Measurements from ENCODE around the gene EPB41L1.

The EPB41L1 gene

DNA sequence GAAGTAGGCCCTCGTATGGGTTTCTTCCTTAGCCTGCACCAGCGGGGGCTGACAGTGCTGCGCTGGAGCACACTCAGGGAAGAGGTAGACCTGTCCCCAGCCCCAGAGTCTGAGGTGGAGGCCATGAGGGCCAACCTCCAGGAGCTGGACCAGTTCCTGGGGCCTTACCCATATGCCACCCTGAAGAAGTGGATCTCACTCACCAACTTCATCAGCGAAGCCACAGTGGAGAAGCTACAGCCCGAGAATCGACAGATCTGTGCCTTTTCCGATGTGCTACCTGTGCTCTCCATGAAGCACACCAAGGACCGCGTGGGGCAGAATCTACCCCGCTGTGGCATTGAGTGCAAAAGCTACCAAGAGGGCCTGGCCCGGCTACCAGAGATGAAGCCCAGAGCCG is 85.5 kb downstream of the EPB41L1 start:
- H2BK15ac ChIP-seq (replicated peaks; ENCODE audit: low read depth) = no peak overlapping the region
- peaks cover 11% of the 10 kb centered on the region for H3K36me3 ChIP-seq (ENCODE audit: control insufficient read depth, insufficient read depth, low read length)
- H2AK5ac ChIP-seq (ENCODE audit: low read length) = no peak overlapping the region
- no peaks in the 10 kb centered on the region for H3K27me3 ChIP-seq (ENCODE audit: insufficient read depth, low read length, poor library complexity)
- H2BK5ac ChIP-seq (ENCODE audit: low read length) = no peak overlapping the region
- no peak overlapping the region for H3K18ac ChIP-seq (ENCODE audit: low read length)
- no peak overlapping the region for H3K9ac ChIP-seq (ENCODE audit: low read length)
- no peak overlapping the region for H2BK120ac ChIP-seq (ENCODE audit: low read depth, low read length)
- peaks cover 3% of the 10 kb centered on the region for H3K4me1 ChIP-seq (ENCODE audit: control insufficient read depth, low read depth, low read length)
- DNase-seq = no peak
- peaks cover 14% of the 10 kb centered on the region for H3K79me1 ChIP-seq (ENCODE audit: low read length)
- WGBS (ENCODE audit: extremely low coverage, insufficient coverage, low lambda C conversion rate) = no CpG with 5 or more reads among the region's 12 CpGs
- no peak overlapping the region for H3K4me2 ChIP-seq (ENCODE audit: low read length)
- H3K4me3 ChIP-seq (ENCODE audit: low read length) = no peak overlapping the region
- no peak overlapping the region for H3K23ac ChIP-seq (ENCODE audit: low read length)
- no peak overlapping the region for H3K27ac ChIP-seq (ENCODE audit: low read depth, low read length)
- no peak overlapping the region for H3K4ac ChIP-seq (ENCODE audit: low read depth, low read length)
- peaks cover 32% of the 10 kb centered on the region for H3K79me2 ChIP-seq (ENCODE audit: control insufficient read depth, insufficient read depth, low read length)
- no peak overlapping the region for H4K8ac ChIP-seq (ENCODE audit: low read depth, low read length)
- no peak overlapping the region for H3K56ac ChIP-seq (ENCODE audit: low read length)
- no peak overlapping the region for H4K5ac ChIP-seq (ENCODE audit: low read length)

DNA sequence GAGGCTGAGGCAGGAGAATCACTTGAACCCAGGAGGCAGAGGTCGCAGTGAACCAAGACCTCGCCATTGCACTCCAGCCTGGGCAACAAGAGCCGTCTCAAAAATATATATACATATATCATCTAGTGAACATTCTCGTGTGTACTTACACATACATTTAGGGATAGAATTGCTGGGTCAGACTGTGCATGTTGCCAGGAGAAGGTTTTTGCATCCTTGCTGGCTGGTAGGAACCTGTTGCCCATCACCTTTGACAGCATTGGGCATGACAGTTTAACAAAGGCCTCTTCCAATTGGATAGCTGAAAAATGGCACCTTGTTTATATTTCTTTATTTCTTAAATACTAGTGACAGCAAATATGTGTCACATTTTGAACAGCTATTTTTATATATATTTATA is 87.1 kb downstream of the EPB41L1 start:
- no peak for DNase-seq
- H3K36me3 ChIP-seq (ENCODE audit: control insufficient read depth, insufficient read depth, low read length) = peaks cover 15% of the 10 kb centered on the region
- H2BK5ac ChIP-seq (ENCODE audit: low read length) = no peak overlapping the region
- no peak overlapping the region for H2BK15ac ChIP-seq (replicated peaks; ENCODE audit: low read depth)
- H3K4me1 ChIP-seq (ENCODE audit: control insufficient read depth, low read depth, low read length) = peaks cover 3% of the 10 kb centered on the region
- H3K79me2 ChIP-seq (ENCODE audit: control insufficient read depth, insufficient read depth, low read length) = peaks cover 31% of the 10 kb centered on the region
- H4K8ac ChIP-seq (ENCODE audit: low read depth, low read length) = no peak overlapping the region
- no peak overlapping the region for H3K4ac ChIP-seq (ENCODE audit: low read depth, low read length)
- H3K4me3 ChIP-seq (ENCODE audit: low read length) = no peak overlapping the region
- H3K18ac ChIP-seq (ENCODE audit: low read length) = no peak overlapping the region
- H3K27me3 ChIP-seq (ENCODE audit: insufficient read depth, low read length, poor library complexity) = no peaks in the 10 kb centered on the region
- no peak overlapping the region for H2AK5ac ChIP-seq (ENCODE audit: low read length)
- WGBS (ENCODE audit: extremely low coverage, insufficient coverage, low lambda C conversion rate) = no CpG with 5 or more reads among the region's 4 CpGs
- H3K23ac ChIP-seq (ENCODE audit: low read length) = no peak overlapping the region
- H4K5ac ChIP-seq (ENCODE audit: low read length) = no peak overlapping the region
- H3K56ac ChIP-seq (ENCODE audit: low read length) = no peak overlapping the region
- H3K27ac ChIP-seq (ENCODE audit: low read depth, low read length) = no peak overlapping the region
- H3K4me2 ChIP-seq (ENCODE audit: low read length) = no peak overlapping the region
- H2BK120ac ChIP-seq (ENCODE audit: low read depth, low read length) = no peak overlapping the region
- H3K79me1 ChIP-seq (ENCODE audit: low read length) = peaks cover 14% of the 10 kb centered on the region
- no peak overlapping the region for H3K9ac ChIP-seq (ENCODE audit: low read length)

DNA sequence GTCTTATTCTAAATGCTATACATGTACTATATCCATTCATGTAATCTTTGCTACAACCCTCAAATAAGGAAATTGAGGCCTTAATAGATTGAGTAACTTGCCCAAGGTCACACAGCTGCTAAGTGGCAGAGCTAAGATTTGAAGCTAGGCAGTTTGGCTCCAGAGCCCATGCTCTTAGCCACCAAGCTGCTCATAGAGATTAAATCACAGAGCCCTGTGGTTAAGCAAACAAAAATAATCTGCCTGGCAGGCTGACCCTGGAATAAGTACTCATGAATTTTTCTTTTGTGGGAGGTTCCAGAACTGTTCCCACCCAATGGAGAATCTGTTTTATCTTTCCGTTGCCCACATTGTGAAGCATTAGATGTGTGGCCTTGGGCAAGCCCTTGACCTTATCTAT is 89.2 kb downstream of the EPB41L1 start:
- no CpG with 5 or more reads among the region's 1 CpG for WGBS (ENCODE audit: extremely low coverage, insufficient coverage, low lambda C conversion rate)
- H3K36me3 ChIP-seq (ENCODE audit: control insufficient read depth, insufficient read depth, low read length) = peaks cover 18% of the 10 kb centered on the region
- H3K79me1 ChIP-seq (ENCODE audit: low read length) = peaks cover 9% of the 10 kb centered on the region
- H3K4me1 ChIP-seq (ENCODE audit: control insufficient read depth, low read depth, low read length) = no peaks in the 10 kb centered on the region
- H3K79me2 ChIP-seq (ENCODE audit: control insufficient read depth, insufficient read depth, low read length) = peaks cover 15% of the 10 kb centered on the region
- H3K23ac ChIP-seq (ENCODE audit: low read length) = no peak overlapping the region
- H3K27me3 ChIP-seq (ENCODE audit: insufficient read depth, low read length, poor library complexity) = no peaks in the 10 kb centered on the region
- H2BK15ac ChIP-seq (replicated peaks; ENCODE audit: low read depth) = no peak overlapping the region
- H4K5ac ChIP-seq (ENCODE audit: low read length) = no peak overlapping the region
- H3K4me3 ChIP-seq (ENCODE audit: low read length) = no peak overlapping the region
- no peak overlapping the region for H3K4ac ChIP-seq (ENCODE audit: low read depth, low read length)
- no peak overlapping the region for H4K8ac ChIP-seq (ENCODE audit: low read depth, low read length)
- no peak overlapping the region for H3K27ac ChIP-seq (ENCODE audit: low read depth, low read length)
- no peak overlapping the region for H2BK5ac ChIP-seq (ENCODE audit: low read length)
- H3K18ac ChIP-seq (ENCODE audit: low read length) = no peak overlapping the region
- H3K4me2 ChIP-seq (ENCODE audit: low read length) = no peak overlapping the region
- no peak overlapping the region for H2BK120ac ChIP-seq (ENCODE audit: low read depth, low read length)
- H3K56ac ChIP-seq (ENCODE audit: low read length) = no peak overlapping the region
- H3K9ac ChIP-seq (ENCODE audit: low read length) = no peak overlapping the region
- H2AK5ac ChIP-seq (ENCODE audit: low read length) = no peak overlapping the region
- DNase-seq = no peak

- H2BK120ac ChIP-seq (ENCODE audit: low read depth, low read length) = no peak overlapping the region
- H3K27me3 ChIP-seq (ENCODE audit: insufficient read depth, low read length, poor library complexity) = no peaks in the 10 kb centered on the region
- H2AK5ac ChIP-seq (ENCODE audit: low read length) = no peak overlapping the region
- peaks cover 13% of the 10 kb centered on the region for H3K36me3 ChIP-seq (ENCODE audit: control insufficient read depth, insufficient read depth, low read length)
- no CpG with 5 or more reads among the region's 4 CpGs for whole genome bisulfite sequencing (ENCODE audit: extremely low coverage, insufficient coverage, low lambda C conversion rate)
- no peak overlapping the region for H3K27ac ChIP-seq (ENCODE audit: low read depth, low read length)
- no peak overlapping the region for H3K9ac ChIP-seq (ENCODE audit: low read length)
- H3K18ac ChIP-seq (ENCODE audit: low read length) = no peak overlapping the region
- DNase-seq = no peak
- H4K8ac ChIP-seq (ENCODE audit: low read depth, low read length) = no peak overlapping the region
- H3K4me2 ChIP-seq (ENCODE audit: low read length) = no peak overlapping the region
- no peaks in the 10 kb centered on the region for H3K4me1 ChIP-seq (ENCODE audit: control insufficient read depth, low read depth, low read length)
- H2BK5ac ChIP-seq (ENCODE audit: low read length) = no peak overlapping the region
- no peak overlapping the region for H3K56ac ChIP-seq (ENCODE audit: low read length)
- no peak overlapping the region for H2BK15ac ChIP-seq (replicated peaks; ENCODE audit: low read depth)
- H3K79me2 ChIP-seq (ENCODE audit: control insufficient read depth, insufficient read depth, low read length) = no peaks in the 10 kb centered on the region
- no peak overlapping the region for H3K4me3 ChIP-seq (ENCODE audit: low read length)
- peaks cover 2% of the 10 kb centered on the region for H3K79me1 ChIP-seq (ENCODE audit: low read length)
- H3K4ac ChIP-seq (ENCODE audit: low read depth, low read length) = no peak overlapping the region
- H3K23ac ChIP-seq (ENCODE audit: low read length) = no peak overlapping the region
- H4K5ac ChIP-seq (ENCODE audit: low read length) = no peak overlapping the region
Measured at GRCh38 chr20:36246401-36246800, 91.9 kb downstream of the EPB41L1 start.

- WGBS (ENCODE audit: extremely low coverage, insufficient coverage, low lambda C conversion rate) = no CpG with 5 or more reads among the region's 4 CpGs
- no peak for DNase-seq
Measured at GRCh38 chr20:36248836-36249235, 94.3 kb downstream of the EPB41L1 start.

GRCh38 chr20:36249450-36249849 is 94.9 kb downstream of the EPB41L1 start:
- Histone ChIP-seq H3K4ac (ENCODE audit: low read depth, low read length) (no peak overlapping the region), H3K23ac (ENCODE audit: low read length) (no peak overlapping the region), H3K27me3 (ENCODE audit: insufficient read depth, low read length, poor library complexity) (no peaks in the 10 kb centered on the region), H4K5ac (ENCODE audit: low read length) (no peak overlapping the region), H3K4me2 (ENCODE audit: low read length) (no peak overlapping the region), H3K36me3 (ENCODE audit: control insufficient read depth, insufficient read depth, low read length) (peaks cover 9% of the 10 kb centered on the region), H2AK5ac (ENCODE audit: low read length) (no peak overlapping the region), H3K27ac (ENCODE audit: low read depth, low read length) (no peak overlapping the region), H3K79me2 (ENCODE audit: control insufficient read depth, insufficient read depth, low read length) (no peaks in the 10 kb centered on the region), H3K9ac (ENCODE audit: low read length) (no peak overlapping the region), H3K79me1 (ENCODE audit: low read length) (peaks cover 5% of the 10 kb centered on the region), H3K18ac (ENCODE audit: low read length) (no peak overlapping the region), H2BK5ac (ENCODE audit: low read length) (no peak overlapping the region), H3K56ac (ENCODE audit: low read length) (no peak overlapping the region), H3K4me3 (ENCODE audit: low read length) (no peak overlapping the region), H2BK120ac (ENCODE audit: low read depth, low read length) (no peak overlapping the region), H2BK15ac (replicated peaks; ENCODE audit: low read depth) (no peak overlapping the region), H3K4me1 (ENCODE audit: control insufficient read depth, low read depth, low read length) (no peaks in the 10 kb centered on the region), H4K8ac (ENCODE audit: low read depth, low read length) (no peak overlapping the region)
- DNase-seq = peak; percentile 10
- no CpG with 5 or more reads among the region's 3 CpGs for WGBS (ENCODE audit: extremely low coverage, insufficient coverage, low lambda C conversion rate)

More at GRCh38 chr20:36248836-36249235, 94.3 kb downstream of the EPB41L1 start:
- no peak overlapping the region for H2BK15ac ChIP-seq (replicated peaks; ENCODE audit: low read depth)
- no peak overlapping the region for H3K27ac ChIP-seq (ENCODE audit: low read depth, low read length)
- peaks cover 11% of the 10 kb centered on the region for H3K36me3 ChIP-seq (ENCODE audit: control insufficient read depth, insufficient read depth, low read length)
- H2BK5ac ChIP-seq (ENCODE audit: low read length) = no peak overlapping the region
- H3K56ac ChIP-seq (ENCODE audit: low read length) = no peak overlapping the region
- no peak overlapping the region for H3K18ac ChIP-seq (ENCODE audit: low read length)
- H2BK120ac ChIP-seq (ENCODE audit: low read depth, low read length) = no peak overlapping the region
- no peak overlapping the region for H3K9ac ChIP-seq (ENCODE audit: low read length)
- no peak overlapping the region for H3K4me3 ChIP-seq (ENCODE audit: low read length)
- H3K79me1 ChIP-seq (ENCODE audit: low read length) = peaks cover 5% of the 10 kb centered on the region
- H4K5ac ChIP-seq (ENCODE audit: low read length) = no peak overlapping the region
- no peaks in the 10 kb centered on the region for H3K79me2 ChIP-seq (ENCODE audit: control insufficient read depth, insufficient read depth, low read length)
- no peaks in the 10 kb centered on the region for H3K4me1 ChIP-seq (ENCODE audit: control insufficient read depth, low read depth, low read length)
- no peaks in the 10 kb centered on the region for H3K27me3 ChIP-seq (ENCODE audit: insufficient read depth, low read length, poor library complexity)
- no peak overlapping the region for H4K8ac ChIP-seq (ENCODE audit: low read depth, low read length)
- H3K4me2 ChIP-seq (ENCODE audit: low read length) = no peak overlapping the region
- H3K4ac ChIP-seq (ENCODE audit: low read depth, low read length) = no peak overlapping the region
- no peak overlapping the region for H2AK5ac ChIP-seq (ENCODE audit: low read length)
- H3K23ac ChIP-seq (ENCODE audit: low read length) = no peak overlapping the region

Measured in mesendoderm (in vitro differentiated cells).